Thyroid gland (tissue), 4 donors: ENCODE results near the gene ODC1.

Source experiments
- CTCF ChIP-seq, 6 experiments: fragments of 200-600 bp in 3 of 6; fragments of 450-650 bp in 3 of 6; sonication (generic) in 3 of 6; IDR thresholded peaks; one replicate each; pipeline ENCODE4 v1.5.1; 2016 to 2019; ENCODE audit warnings: antibody characterized with exemption in 6 of 6, mild to moderate bottlenecking in 2 of 6, inconsistent platforms in 1 of 6, moderate library complexity in 1 of 6
- POLR2A ChIP-seq, 2 donors: fragments of 450-650 bp; IDR thresholded peaks; one replicate each; pipeline ENCODE4 v1.6.1; 2017; ENCODE audit warnings: antibody characterized with exemption in 2 of 2, mild to moderate bottlenecking in 2 of 2, moderate library complexity in 1 of 2

- TF ChIP-seq CTCF (IDR thresholded peaks at IDR 0.05) (no peak), POLR2A (IDR thresholded peaks at IDR 0.05) (no peak)
These were observed 1.9 kb upstream of the ODC1 start for GRCh38 chr2:10449838-10450691.
